IgD-negative memory B cell (primary cell): Measurements from ENCODE around the gene CUTA. TPM values are rescaled to one million over a fixed set of nuclear protein-coding genes. Genes with fewer than 3 reads are reported as not detected.
"Not testable (repeated sequence)": the region's sequence is repeated elsewhere in the genome, so short reads cannot be mapped to it uniquely, and the experiment has no call there.

Source experiments
- H3K27ac Mint-ChIP-seq, 3 donors: one replicate each; pipeline ENCODE4 v1.8.0; 2020 to 2022; ENCODE audit warnings: mild to moderate bottlenecking in 3 of 3, mixed read lengths in 3 of 3, moderate library complexity in 1 of 3
- H3K27me3 Mint-ChIP-seq: one replicate; pipeline ENCODE4 v1.8.0; 2021; ENCODE audit warnings: mixed read lengths
- H3K36me3 Mint-ChIP-seq: one replicate; pipeline ENCODE4 v1.8.0; 2020; ENCODE audit warnings: mild to moderate bottlenecking, mixed read lengths
- H3K4me1 Mint-ChIP-seq, 3 donors: one replicate each; pipeline ENCODE4 v1.8.0; 2020 to 2022; ENCODE audit warnings: mixed read lengths in 3 of 3, mild to moderate bottlenecking in 1 of 3
- H3K4me3 Mint-ChIP-seq, 4 donors: one replicate each; pipeline ENCODE4 v1.8.0; 2020 to 2022; ENCODE audit warnings: mild to moderate bottlenecking in 4 of 4, mixed read lengths in 4 of 4, moderate library complexity in 3 of 4
- H3K9me3 Mint-ChIP-seq, 3 donors: one replicate each; pipeline ENCODE4 v1.8.0; 2020 to 2021; ENCODE audit warnings: mixed read lengths in 3 of 3, mild to moderate bottlenecking in 1 of 3
- polyA plus RNA-seq: library from polyadenylated mRNA; unstranded; fragments of 300-500 nt; fragmentation: Illumina TruSeq; gene quantifications from one replicate; pipeline ENCODE4 v1.2.3, GENCODE V29; 2021

CUTA gene
- polyA plus RNA-seq, 1 donor from 2014 or later, result 449 TPM

- no peaks in the 10 kb centered on the region for H3K9me3 Mint-ChIP-seq
- no peaks in the 10 kb centered on the region for H3K27me3 Mint-ChIP-seq
- H3K4me3 Mint-ChIP-seq, result peak within 1 kb of the TSS; percentile 87 to 96 (median 91)
- H3K4me1 Mint-ChIP-seq, result peaks cover 20 to 38% (median 29%) of the 10 kb centered on the region in 3 donors
- no peaks in the 10 kb centered on the region for H3K36me3 Mint-ChIP-seq
- H3K27ac Mint-ChIP-seq, result peak within 1 kb of the TSS; percentile 92 to 99 (median 94)
Measured at GRCh38 chr6:33410711-33411631, 6.9 kb downstream of the CUTA start, which contains the start of gene PHF1. Gene PHF1 (plus strand): TSS chr6:33411014. CDS start chr6:33412264, 1,250 bp downstream.

- H3K4me1 Mint-ChIP-seq, result peaks cover 20 to 35% (median 28%) of the 10 kb centered on the region in 3 donors
- H3K4me3 Mint-ChIP-seq, result peak overlapping the region; percentile 87 to 96 (median 90)
- no peaks in the 10 kb centered on the region for H3K36me3 Mint-ChIP-seq
- no peaks in the 10 kb centered on the region for H3K27me3 Mint-ChIP-seq
- peak overlapping the region; percentile 85 to 94 (median 92) for H3K27ac Mint-ChIP-seq
- no peaks in the 10 kb centered on the region for H3K9me3 Mint-ChIP-seq
Measured at GRCh38 chr6:33410050-33410710, 7.7 kb downstream of the CUTA start.

GRCh38 chr6:33407132-33407718 is 10.7 kb downstream of the CUTA start:
- peak overlapping the region in 1 of 4 donors; percentile 52 for H3K4me3 Mint-ChIP-seq
- H3K9me3 Mint-ChIP-seq, result no peaks in the 10 kb centered on the region
- peaks cover 7 to 12% (median 9%) of the 10 kb centered on the region in 3 donors for H3K4me1 Mint-ChIP-seq
- no peaks in the 10 kb centered on the region for H3K27me3 Mint-ChIP-seq
- peak overlapping the region in 1 of 3 donors; percentile 94 for H3K27ac Mint-ChIP-seq
- no peaks in the 10 kb centered on the region for H3K36me3 Mint-ChIP-seq

- Mint-ChIP-seq H3K9me3 (no peaks in the 10 kb centered on the region), H3K27me3 (no peaks in the 10 kb centered on the region), H3K27ac (peak overlapping the region in 1 of 3 donors; percentile 10), H3K36me3 (no peaks in the 10 kb centered on the region), H3K4me1 (peaks cover 5 to 8% (median 7%) of the 10 kb centered on the region in 3 donors), H3K4me3 (peak overlapping the region in 1 of 4 donors; percentile 41)
Measured at GRCh38 chr6:33406126-33406525, 11.8 kb downstream of the CUTA start.

- H3K27ac Mint-ChIP-seq, result peak overlapping the region in 1 of 3 donors; percentile 10
- H3K4me1 Mint-ChIP-seq, result peaks cover 5 to 8% (median 7%) of the 10 kb centered on the region in 3 donors
- no peaks in the 10 kb centered on the region for H3K36me3 Mint-ChIP-seq
- peak overlapping the region in 1 of 4 donors; percentile 34 for H3K4me3 Mint-ChIP-seq
- no peaks in the 10 kb centered on the region for H3K9me3 Mint-ChIP-seq
- H3K27me3 Mint-ChIP-seq, result no peaks in the 10 kb centered on the region
Measured at GRCh38 chr6:33405386-33405940, 12.4 kb downstream of the CUTA start.

- no peaks in the 10 kb centered on the region for H3K27me3 Mint-ChIP-seq
- H3K4me1 Mint-ChIP-seq, result peaks cover 3 to 8% (median 6%) of the 10 kb centered on the region in 3 donors
- no peaks in the 10 kb centered on the region for H3K36me3 Mint-ChIP-seq
- no peak overlapping the region for H3K4me3 Mint-ChIP-seq
- H3K9me3 Mint-ChIP-seq, result no peaks in the 10 kb centered on the region
- peak overlapping the region in 2 of 3 donors; percentile 10 to 45 for H3K27ac Mint-ChIP-seq
Measured at GRCh38 chr6:33404884-33405283, 13.0 kb downstream of the CUTA start.

GRCh38 chr6:33399881-33400280 is 18.0 kb downstream of the CUTA start:
- peak overlapping the region in 1 of 4 donors; percentile 33 for H3K4me3 Mint-ChIP-seq
- H3K36me3 Mint-ChIP-seq, H3K4me1 Mint-ChIP-seq, H3K9me3 Mint-ChIP-seq, H3K27me3 Mint-ChIP-seq, H3K27ac Mint-ChIP-seq: not testable (repeated sequence)

- not testable (repeated sequence) for H3K36me3 Mint-ChIP-seq, H3K4me3 Mint-ChIP-seq, H3K27ac Mint-ChIP-seq, H3K9me3 Mint-ChIP-seq, H3K27me3 Mint-ChIP-seq
- H3K4me1 Mint-ChIP-seq, result peaks cover 0 to 12% (median 5%) of the 10 kb centered on the region in 3 donors
Measured at GRCh38 chr6:33398601-33399000, 19.3 kb downstream of the CUTA start.

GRCh38 chr6:33397541-33397940 is 20.4 kb downstream of the CUTA start:
- Mint-ChIP-seq H3K4me3 (no peak overlapping the region), H3K36me3 (no peaks in the 10 kb centered on the region), H3K27me3 (peaks cover 4% of the 10 kb centered on the region), H3K4me1 (peaks cover 7 to 12% (median 10%) of the 10 kb centered on the region in 3 donors), H3K9me3 (no peaks in the 10 kb centered on the region), H3K27ac (peak overlapping the region in 1 of 3 donors; percentile 35)

GRCh38 chr6:33392979-33393378 is 24.9 kb downstream of the CUTA start:
- Mint-ChIP-seq H3K4me1 (peaks cover 10 to 26% (median 24%) of the 10 kb centered on the region in 3 donors), H3K27ac (peak overlapping the region; percentile 22 to 78 (median 64)), H3K36me3 (no peaks in the 10 kb centered on the region), H3K4me3 (peak overlapping the region; percentile 10 to 78 (median 56)), H3K27me3 (peaks cover 4% of the 10 kb centered on the region), H3K9me3 (no peaks in the 10 kb centered on the region)

GRCh38 chr6:33392595-33392948 is 25.3 kb downstream of the CUTA start:
- Mint-ChIP-seq H3K4me1 (peaks cover 10 to 26% (median 24%) of the 10 kb centered on the region in 3 donors), H3K4me3 (peak overlapping the region; percentile 42 to 94 (median 82)), H3K9me3 (no peaks in the 10 kb centered on the region), H3K27ac (peak overlapping the region; percentile 22 to 78 (median 64)), H3K36me3 (no peaks in the 10 kb centered on the region), H3K27me3 (peaks cover 3% of the 10 kb centered on the region)

GRCh38 chr6:33391922-33392594 is 25.8 kb downstream of the CUTA start:
- peaks cover 3% of the 10 kb centered on the region for H3K27me3 Mint-ChIP-seq
- H3K9me3 Mint-ChIP-seq, result no peaks in the 10 kb centered on the region
- H3K4me3 Mint-ChIP-seq, result peak overlapping the region; percentile 42 to 94 (median 82)
- no peaks in the 10 kb centered on the region for H3K36me3 Mint-ChIP-seq
- H3K4me1 Mint-ChIP-seq, result peaks cover 10 to 26% (median 24%) of the 10 kb centered on the region in 3 donors
- H3K27ac Mint-ChIP-seq, result peak overlapping the region; percentile 64 to 99 (median 78)

GRCh38 chr6:33391278-33391921 is 26.5 kb downstream of the CUTA start, which contains the start of gene KIFC1:
Gene KIFC1 (plus strand): TSS chr6:33391823. CDS start chr6:33391986, 163 bp downstream.
- Mint-ChIP-seq H3K4me3 (peak within 1 kb of the TSS; percentile 42 to 94 (median 82)), H3K27ac (peak within 1 kb of the TSS; percentile 64 to 99 (median 98)), H3K36me3 (no peaks in the 10 kb centered on the region)

More at GRCh38 chr6:33391278-33391921, 26.5 kb downstream of the CUTA start, which contains the start of gene KIFC1:
- Mint-ChIP-seq H3K9me3 (no peaks in the 10 kb centered on the region), H3K4me1 (peaks cover 10 to 26% (median 24%) of the 10 kb centered on the region in 3 donors), H3K27me3 (peaks cover 3% of the 10 kb centered on the region)
